Heart right ventricle (tissue), 16 donors: ENCODE results near the gene DPH3. TPM values are rescaled to one million over a fixed set of nuclear protein-coding genes. Genes with fewer than 3 reads are reported as not detected.

Experiments
- ATAC-seq, 8 donors: fragments of 200-7000 bp; cut with Tn5 transposase; one replicate each; pipeline ENCODE4 v1.9.1; 2020; ENCODE audit warnings: mild to moderate bottlenecking in 8 of 8, moderate library complexity in 8 of 8, moderate number of reproducible peaks in 1 of 8
- DNase-seq, 2 donors: peaks; one replicate each; pipeline ENCODE4 v3.0.0-alpha.2; 2020
- H3K27ac ChIP-seq, 10 donors: fragments of 200-600 bp; sonication (generic) in 2 of 10; one replicate each; pipeline versions ENCODE4 v1.5.0 to v1.8.0; 2020 to 2022; ENCODE audit warnings: mild to moderate bottlenecking in 3 of 10
- H3K27me3 ChIP-seq, 7 donors: fragments of 200-600 bp; one replicate each; pipeline ENCODE4 v1.8.0; 2021 to 2022; ENCODE audit warnings: mild to moderate bottlenecking in 2 of 7
- H3K36me3 ChIP-seq, 9 donors: fragments of 200-600 bp; sonication (generic) in 1 of 9; one replicate each; pipeline versions ENCODE4 v1.5.0 to v1.8.0; 2020 to 2022; ENCODE audit warnings: mild to moderate bottlenecking in 2 of 9
- H3K4me1 ChIP-seq, 9 donors: fragments of 200-600 bp; sonication (generic) in 1 of 9; one replicate each; pipeline versions ENCODE4 v1.5.0 to v1.8.0; 2020 to 2022; ENCODE audit warnings: mild to moderate bottlenecking in 4 of 9
- H3K4me3 ChIP-seq, 10 donors: fragments of 200-600 bp; sonication (generic) in 2 of 10; one replicate each; pipeline versions ENCODE4 v1.5.0 to v1.8.0; 2020 to 2022; ENCODE audit warnings: mild to moderate bottlenecking in 7 of 10, moderate library complexity in 2 of 10
- H3K9me3 ChIP-seq, 11 donors: fragments of 200-600 bp in 10 of 11; sonication (generic) in 2 of 11; one replicate each; pipeline versions ENCODE4 v1.5.0 to v1.8.0; 2013 to 2022; ENCODE audit warnings: mild to moderate bottlenecking in 2 of 11, control low read depth in 1 of 11, moderate library complexity in 1 of 11
- CTCF ChIP-seq, 9 donors: fragments of 200-600 bp; sonication (generic) in 2 of 9; IDR thresholded peaks; one replicate each; pipeline versions ENCODE4 v1.5.0 to v1.8.0; 2021 to 2022; ENCODE audit warnings: antibody characterized with exemption in 9 of 9, mild to moderate bottlenecking in 5 of 9, moderate library complexity in 1 of 9
- WGBS, 2 donors: extraction: QIAGEN DNeasy Blood & Tissue Kit; methylation state at CpG; one replicate each; pipeline ENCODE4 v1.1.7; 2013; ENCODE audit warnings: inconsistent platforms in 1 of 2; 5-methylcytosine and 5-hydroxymethylcytosine counted together
- intact Hi-C, 10 donors: fragments of 100-400 bp; cut with DNase I; formaldehyde crosslinking; loops; one replicate each; pipeline versions ENCODE4 v1.11.1 to v1.14.2; 2022
- polyA plus RNA-seq, 2 donors: library from polyadenylated mRNA; stranded (reverse); fragments of 200-250 nt; gene quantifications; one replicate each; pipeline ENCODE4 v1.2.3, GENCODE V29; 2013
- total RNA-seq, 10 donors: library from RNA; stranded (reverse); fragmentation: NEBNext Ultra II Directional in 3 of 10; extraction: Animal tissue kit (Norgen Biotek cat#: 25700) in 3 of 10; gene quantifications; one replicate each; pipeline versions ENCODE4 v1.2.1 to v1.2.4, GENCODE V29; 2021 to 2023
- donor health status: Arrhythmogenic right ventricular cardiomyopathy.
- donor health status: ischemic (EF 13 %, LVEDD 7.1; RV severe dilation, severe dysfunction).
- donor health status: healthy with polysubstance abuse.
- donor health status: DM: no; HTN: yes; CAD: no.
- donor health status: DM: no; HTN: no; CAD: no.
- donor health status: ischemic (EF 25% LVEDD 6.9; RV normal size, moderate dysfunction).
- donor health status: ischemic (EF 25% LVEDD 5.7; RV mildly dilated, moderate dysfunction).
- donor health status: healthy.
- donor health status: DM: yes; HTN: yes; CAD: no.
- donor health status: Ischemic cardiomyopathy.
- donor health status: ischemic (EF 35%, LVEDD 5.7; RV mildly dilated, moderate dysfunction).
- donor health status: nonischemic (EF 11% LVEDD 7.7; RV severe dilation, severe dysfunction).
- donor health status: DM: yes; HTN: yes; CAD: no.
- donor health status: PGD.
- donor health status: ischemic (EF 29% LVEDD 5.4; RV normal size, mild dysfunction).
- donor health status: nonischemic (EF 23%, LVEDD 6.1; RV moderate dilation, normal function).

Gene DPH3
- total and polyA plus RNA-seq, 12 donors, result 5.5 to 24.5 (median 18.7) TPM

- TF ChIP-seq CTCF (IDR thresholded peaks at IDR 0.05), result no peak
- Histone ChIP-seq H3K36me3 (peaks cover 0 to 55% (median 15%) of the 10 kb centered on the region in 9 donors), H3K4me1 (peaks cover 0 to 27% (median 7%) of the 10 kb centered on the region in 9 donors), H3K9me3 (no peaks in the 10 kb centered on the region), H3K27ac (no peak overlapping the region), H3K27me3 (no peaks in the 10 kb centered on the region), H3K4me3 (no peak overlapping the region)
- WGBS, 2 donors, result 77 to 85% methylated on average over 2 of the region's 2 CpGs
- intact Hi-C loops, result loop anchor here in 1 of 10 donors (10.0 kb wide), 1 partner anchor 623 kb away; no protein-coding TSS in a partner anchor
- DNase-seq, result no peak
- ATAC-seq, result no peak
These were observed 7.4 kb downstream of the DPH3 start for GRCh38 chr3:16257309-16257708.

GRCh38 chr3:16255726-16256125, 9.0 kb downstream of the DPH3 start:
- peaks cover 0 to 40% (median 14%) of the 10 kb centered on the region in 9 donors for H3K36me3 ChIP-seq
- intact Hi-C loops, result loop anchor here in 1 of 10 donors (10.0 kb wide), 1 partner anchor 621 kb away; no protein-coding TSS in a partner anchor
- no peaks in the 10 kb centered on the region for H3K9me3 ChIP-seq
- no peak overlapping the region for H3K27ac ChIP-seq
- peaks cover 0 to 22% (median 4%) of the 10 kb centered on the region in 9 donors for H3K4me1 ChIP-seq
- no peak for DNase-seq
- no peak for ATAC-seq
- TF ChIP-seq CTCF (IDR thresholded peaks at IDR 0.05), result no peak
- H3K27me3 ChIP-seq, result no peaks in the 10 kb centered on the region
- 91 to 92% methylated on average over 5 of the region's 5 CpGs for WGBS, 2 donors
- no peak overlapping the region for H3K4me3 ChIP-seq

GRCh38 chr3:16255326-16255725, 9.4 kb downstream of the DPH3 start:
- TF ChIP-seq CTCF (IDR thresholded peaks at IDR 0.05), result no peak
- no peak overlapping the region for H3K4me3 ChIP-seq
- no peaks in the 10 kb centered on the region for H3K27me3 ChIP-seq
- H3K4me1 ChIP-seq, result peaks cover 0 to 22% (median 4%) of the 10 kb centered on the region in 9 donors
- H3K9me3 ChIP-seq, result no peaks in the 10 kb centered on the region
- DNase-seq, result no peak
- intact Hi-C loops, result loop anchor here in 1 of 10 donors (10.0 kb wide), 1 partner anchor 621 kb away; no protein-coding TSS in a partner anchor
- no peak for ATAC-seq
- peaks cover 0 to 36% (median 11%) of the 10 kb centered on the region in 9 donors for H3K36me3 ChIP-seq
- no peak overlapping the region for H3K27ac ChIP-seq
- 88 to 90% methylated on average over 3 of the region's 3 CpGs for WGBS, 2 donors

- TF ChIP-seq CTCF (IDR thresholded peaks at IDR 0.05), result no peak
- Histone ChIP-seq H3K27ac (no peak overlapping the region), H3K9me3 (no peaks in the 10 kb centered on the region), H3K4me1 (peaks cover 0 to 22% (median 4%) of the 10 kb centered on the region in 9 donors), H3K36me3 (peaks cover 0 to 32% (median 10%) of the 10 kb centered on the region in 9 donors), H3K27me3 (no peaks in the 10 kb centered on the region), H3K4me3 (no peak overlapping the region)
- no peak for DNase-seq
- no peak for ATAC-seq
- intact Hi-C loops, result loop anchor here in 2 of 10 donors (5.0 to 10.0 kb wide), 2 partner anchors 433 to 620 kb away; no protein-coding TSS in a partner anchor
- 75 to 76% methylated on average over 5 of the region's 5 CpGs for WGBS, 2 donors
These were observed 9.8 kb downstream of the DPH3 start for GRCh38 chr3:16254916-16255315.
